GM18517 (cell line): ENCODE results near the gene MRPL42.
"Not testable (repeated sequence)": the region's sequence is repeated elsewhere in the genome, so short reads cannot be mapped to it uniquely, and the experiment has no call there.

Experiments
- ATAC-seq: cut with Tn5 transposase; IDR thresholded peaks from one replicate; pipeline ENCODE4 v1.9.1; 2021; ENCODE audit warnings: mild to moderate bottlenecking, moderate library complexity; ENCODE audit not compliant: unreplicated experiment

MRPL42 gene

DNA sequence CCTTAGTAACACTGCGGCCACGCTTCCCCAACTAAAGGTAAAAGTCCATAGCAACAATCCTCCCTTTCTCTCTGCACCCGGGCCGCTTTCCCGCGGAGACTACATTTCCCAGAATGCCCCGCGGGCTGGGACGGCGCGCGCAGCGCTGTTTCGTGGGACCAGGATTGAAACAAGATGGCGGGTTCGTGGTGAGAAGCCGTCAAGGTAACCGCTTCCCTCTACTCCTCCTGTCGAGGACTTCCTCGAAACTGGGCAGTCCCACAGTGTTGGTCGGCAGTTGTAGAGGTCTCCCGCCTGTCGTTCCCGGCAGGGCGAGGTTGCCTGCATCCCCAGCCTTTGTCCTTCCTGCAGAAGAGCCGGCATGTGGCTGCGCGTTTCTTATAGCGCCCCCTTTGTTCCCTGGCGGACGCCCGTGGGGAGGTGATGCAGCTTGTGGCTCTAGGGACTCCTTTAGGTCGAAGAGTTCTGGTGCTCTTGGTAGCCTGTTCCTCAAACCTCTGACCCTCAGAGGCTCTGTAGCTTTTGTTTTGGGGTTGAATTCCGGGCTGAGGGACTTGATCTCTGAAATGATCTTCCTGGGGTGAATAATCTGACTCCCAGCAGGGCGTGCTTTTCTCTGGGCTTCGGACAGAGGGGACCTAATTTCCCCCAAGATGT lies at the start of gene MRPL42:
Gene MRPL42 (plus strand): TSS at position 164 of the 657 bp plus-strand sequence. CDS start 1,772 bp downstream, outside the sequence.
- ATAC-seq: peak; percentile 85

DNA sequence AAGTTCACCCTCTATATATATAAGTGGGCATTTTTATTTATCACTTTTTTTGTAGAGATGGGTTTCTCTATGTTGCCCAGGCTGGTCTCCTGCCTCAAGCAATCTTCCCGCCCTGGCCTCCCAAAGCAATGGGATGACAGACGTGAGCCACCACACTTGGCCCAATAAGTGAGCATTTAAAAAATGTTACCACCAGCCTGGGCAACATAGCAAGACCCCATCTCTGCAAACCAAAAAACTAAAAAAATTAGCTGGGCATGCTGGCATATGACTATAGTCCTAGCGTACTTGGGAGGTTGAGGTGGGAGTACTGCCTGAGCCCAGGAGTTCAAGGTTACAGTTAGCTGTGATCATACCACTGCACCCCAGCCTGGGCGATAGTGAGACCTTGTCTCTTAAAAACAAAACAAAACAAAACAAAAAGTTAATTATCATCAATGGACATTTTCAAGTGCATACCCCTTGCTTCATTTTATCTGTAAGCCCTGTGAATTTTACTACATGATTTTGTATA lies 49.3 kb upstream of the MRPL42 start:
- ATAC-seq: no peak

DNA sequence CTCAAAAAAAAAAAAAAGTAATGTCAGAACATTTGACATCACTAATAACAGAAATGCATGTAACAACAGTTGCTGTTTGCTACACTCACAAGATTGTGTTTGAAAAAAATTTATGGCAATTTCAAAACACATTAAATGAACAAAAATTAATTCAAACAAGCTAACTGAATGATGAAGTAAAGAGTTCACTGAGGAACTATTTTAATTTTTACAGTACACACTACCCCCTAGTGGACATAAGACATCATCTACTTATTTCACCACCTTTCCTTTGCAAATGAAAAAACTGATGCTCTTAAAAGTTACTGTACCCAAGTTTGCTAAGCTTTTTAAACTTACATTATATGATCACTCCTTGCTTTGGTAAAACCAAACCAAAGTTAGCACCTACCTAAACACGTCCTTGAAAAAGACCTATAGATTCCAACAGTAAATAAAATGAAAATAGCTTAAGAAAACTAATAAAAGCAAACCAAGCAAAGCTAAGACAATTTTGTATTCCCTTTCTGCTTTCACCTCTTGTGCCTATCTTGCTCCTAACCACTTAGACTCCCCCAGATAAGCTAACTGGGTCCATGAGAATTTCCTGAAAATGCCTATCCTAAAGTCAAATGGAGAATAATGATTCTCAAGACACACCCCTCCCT lies 47.8 kb upstream of the MRPL42 start:
- ATAC-seq: no peak

DNA sequence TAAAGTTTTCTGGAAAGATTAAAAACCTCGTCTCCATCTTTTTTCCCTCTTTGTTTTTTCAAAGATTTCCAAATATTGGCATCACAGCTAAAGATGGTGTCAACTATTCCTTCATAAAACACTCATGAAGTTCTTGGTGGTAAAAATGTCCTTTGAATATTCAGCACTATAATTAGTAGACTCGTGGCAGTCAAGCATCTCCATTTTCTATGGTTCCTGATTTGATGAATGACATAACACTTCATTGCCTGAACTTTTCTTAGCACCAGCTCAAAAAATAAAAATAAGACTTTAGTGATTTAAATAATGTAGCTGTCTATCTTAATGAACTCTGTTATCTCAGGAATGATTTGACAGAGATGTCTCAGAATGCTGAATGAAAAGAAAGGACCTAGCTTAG lies 45.3 kb upstream of the MRPL42 start:
- no peak for ATAC-seq

DNA sequence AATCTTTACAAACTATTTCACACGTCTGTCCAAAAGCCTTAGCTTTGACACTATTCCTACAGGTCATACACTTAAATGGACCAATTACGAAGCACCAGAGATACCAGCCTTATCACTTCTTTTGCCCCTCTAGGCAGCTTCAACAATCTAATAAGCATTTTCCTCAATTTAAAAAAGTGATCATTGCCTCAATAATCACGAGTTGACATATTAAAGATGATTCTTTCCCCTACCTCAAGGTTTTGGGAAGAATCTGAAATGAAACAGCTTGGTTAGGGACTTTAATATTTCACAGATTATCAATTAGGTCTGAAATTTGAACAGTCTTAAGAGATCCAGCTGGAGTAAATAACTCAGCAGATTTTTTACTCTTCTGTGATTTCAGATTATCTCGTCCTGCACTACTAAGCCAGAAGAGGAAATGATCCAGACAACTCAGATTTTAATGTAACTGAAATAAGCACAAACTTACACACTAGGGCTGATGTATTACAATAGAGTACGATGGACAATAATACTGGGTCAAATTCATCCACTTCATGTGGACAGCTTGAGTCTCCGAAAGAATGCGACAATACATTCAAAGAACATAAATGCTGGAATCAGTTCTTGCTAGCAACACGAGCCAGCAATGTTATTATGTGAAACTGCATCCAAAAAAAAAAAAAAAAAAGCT lies 41.4 kb upstream of the MRPL42 start:
- ATAC-seq: peak; percentile 11

DNA sequence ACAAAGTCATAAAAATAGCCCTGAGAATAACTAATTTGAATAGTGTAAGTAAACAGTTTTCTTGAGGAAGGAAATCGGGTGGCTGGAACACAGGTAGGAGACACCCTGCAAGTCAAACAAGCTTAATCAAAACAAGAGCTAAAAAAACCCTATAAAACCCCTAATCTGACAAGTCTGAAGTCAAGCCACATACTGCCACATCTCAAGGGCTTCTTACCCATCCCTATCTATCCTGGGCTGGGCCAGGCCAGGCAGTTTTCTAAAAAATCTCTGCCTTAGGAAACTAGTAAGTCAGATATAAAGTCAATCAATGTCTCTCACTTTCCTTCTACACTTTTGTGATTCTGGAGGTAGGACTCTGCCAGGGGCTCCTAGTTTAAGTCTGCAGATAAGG lies 40.9 kb upstream of the MRPL42 start:
- ATAC-seq: peak; percentile 38

DNA sequence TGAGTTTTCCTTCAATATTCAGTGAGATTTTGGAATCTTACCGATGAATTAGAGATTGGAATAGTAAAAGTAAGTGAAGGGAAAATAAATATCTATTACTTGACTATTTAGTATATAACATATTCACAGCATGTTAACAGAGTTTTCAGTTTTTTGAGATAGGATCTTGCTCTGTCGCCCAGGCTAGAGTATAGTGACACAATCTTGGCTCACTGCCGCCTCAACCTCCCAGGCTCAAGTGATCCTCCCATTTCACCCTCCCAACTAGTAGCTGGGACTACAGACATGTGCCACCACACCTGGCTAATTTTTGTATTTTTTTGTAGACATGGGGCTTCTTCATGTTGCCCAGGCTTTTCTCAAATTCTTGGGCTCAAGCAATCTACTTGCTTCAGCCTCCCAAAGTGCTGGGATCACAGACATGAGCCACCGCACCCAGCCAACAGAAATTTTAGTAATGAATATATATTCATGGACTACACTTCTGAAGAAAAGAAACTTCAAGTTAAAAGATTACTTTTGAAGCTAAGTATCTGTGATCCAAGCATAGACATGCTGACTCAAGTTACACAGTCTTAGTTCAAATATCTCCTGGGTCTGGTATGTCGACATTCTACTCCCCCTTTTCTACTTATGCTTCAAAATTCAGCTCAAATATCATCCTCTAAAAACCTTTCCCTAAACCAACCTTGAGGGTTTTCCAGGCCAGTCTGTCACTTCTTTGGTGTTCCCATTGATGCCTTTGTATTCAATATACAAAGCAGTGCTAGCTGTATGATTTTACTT lies 39.3 kb upstream of the MRPL42 start:
- no peak for ATAC-seq

DNA sequence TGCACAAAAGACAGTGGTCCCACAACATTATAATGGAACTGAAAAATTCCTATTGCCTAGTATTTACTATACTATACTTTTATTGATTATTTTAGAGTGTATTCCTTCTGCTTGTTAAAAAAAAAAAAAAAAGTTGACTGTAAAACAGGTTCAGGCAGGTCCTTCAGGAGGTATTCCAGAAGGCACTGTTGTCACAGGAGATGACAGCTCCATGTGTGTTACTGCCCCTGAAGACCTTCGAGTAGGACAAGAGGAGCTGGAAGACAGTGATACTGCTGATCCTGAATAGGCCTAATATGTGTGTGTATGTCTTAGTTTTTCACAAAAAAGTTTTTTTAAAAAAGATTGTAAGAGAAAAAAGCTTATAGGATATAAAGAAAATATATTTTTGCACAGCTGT lies 37.9 kb upstream of the MRPL42 start:
- ATAC-seq: no peak

DNA sequence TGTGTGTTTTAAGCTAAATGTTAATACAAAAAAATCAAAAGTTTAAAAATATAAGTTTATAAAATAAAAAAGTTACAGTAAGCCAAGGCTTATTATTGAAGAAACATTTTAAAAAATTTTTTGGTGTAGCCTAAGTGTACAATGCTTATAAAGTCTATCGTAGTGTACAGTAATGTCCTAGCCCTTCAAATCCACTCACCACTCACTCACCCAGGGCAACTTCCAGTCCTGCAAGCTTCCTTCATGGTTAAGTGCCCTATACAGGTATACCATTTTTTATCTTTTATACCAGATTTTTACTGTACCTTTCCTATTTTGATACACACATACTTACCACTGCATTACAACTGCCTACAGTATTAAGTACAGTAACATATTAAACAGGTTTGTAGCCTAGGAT lies 37.5 kb upstream of the MRPL42 start:
- no peak for ATAC-seq

DNA sequence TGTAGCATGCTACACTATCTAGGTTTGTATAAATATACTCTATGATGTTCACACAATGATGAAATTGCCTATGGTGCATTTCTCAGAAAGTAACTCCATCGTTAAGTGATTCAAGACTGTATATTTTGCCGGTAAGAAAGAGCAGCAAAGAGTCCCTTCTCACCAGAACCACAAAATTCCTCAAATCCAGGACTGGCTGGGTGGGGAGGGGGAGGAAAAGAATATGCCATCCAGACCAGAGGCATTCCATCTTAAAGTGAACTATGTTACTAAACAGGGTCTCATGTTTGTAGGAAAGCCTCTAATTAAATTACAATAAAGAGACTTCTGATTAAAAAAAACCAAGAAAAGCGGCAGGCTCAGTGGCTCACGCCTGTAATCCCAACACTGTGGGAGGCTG lies 37.0 kb upstream of the MRPL42 start:
- no peak for ATAC-seq

DNA sequence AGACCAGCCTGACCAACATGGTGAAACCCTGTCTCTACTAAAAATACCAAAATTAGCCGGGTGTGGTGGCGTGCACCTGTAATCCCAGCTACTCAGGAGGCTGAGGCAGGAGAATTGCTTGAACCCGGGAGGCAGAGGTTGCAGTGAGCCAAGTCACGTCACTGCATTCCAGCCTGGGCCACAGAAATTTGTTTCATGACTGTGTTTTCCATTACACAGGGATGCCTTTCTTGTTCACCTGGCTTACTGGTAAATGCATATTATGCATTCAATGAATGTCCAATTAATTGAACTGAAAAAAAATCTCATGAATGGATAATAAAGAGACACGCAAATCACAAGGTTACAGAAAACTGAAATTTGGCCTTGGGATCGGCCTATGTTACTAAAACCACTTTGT lies 35.3 kb upstream of the MRPL42 start:
- ATAC-seq: not testable (repeated sequence)

DNA sequence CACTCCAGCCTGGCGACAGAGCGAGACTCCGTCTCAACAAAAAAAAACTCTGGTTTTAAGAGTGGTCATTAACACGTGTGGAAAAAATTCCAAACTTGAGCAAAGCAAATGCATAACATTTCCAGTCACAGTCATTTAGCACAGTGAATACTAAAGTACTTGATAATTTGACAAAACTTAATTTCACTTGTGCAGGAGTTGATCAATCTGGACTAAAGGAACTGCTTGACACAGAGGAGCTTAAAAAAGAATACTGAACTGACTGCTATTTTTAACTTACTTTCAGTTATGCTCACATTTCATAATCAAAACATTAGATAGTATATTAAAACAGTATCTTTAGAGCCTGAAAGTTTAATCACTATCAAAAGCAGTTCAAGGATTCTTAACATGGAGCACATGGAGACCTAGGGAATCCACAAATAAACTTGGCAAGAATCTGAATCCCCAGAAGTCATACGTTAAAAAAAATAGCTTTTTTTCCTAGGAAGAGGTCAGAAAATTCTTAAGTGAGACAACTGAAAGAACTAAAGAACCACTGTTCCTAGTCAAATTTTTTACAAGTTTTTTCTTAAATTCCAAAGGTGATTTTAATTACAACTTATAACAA lies 33.0 kb upstream of the MRPL42 start:
- ATAC-seq: no peak

DNA sequence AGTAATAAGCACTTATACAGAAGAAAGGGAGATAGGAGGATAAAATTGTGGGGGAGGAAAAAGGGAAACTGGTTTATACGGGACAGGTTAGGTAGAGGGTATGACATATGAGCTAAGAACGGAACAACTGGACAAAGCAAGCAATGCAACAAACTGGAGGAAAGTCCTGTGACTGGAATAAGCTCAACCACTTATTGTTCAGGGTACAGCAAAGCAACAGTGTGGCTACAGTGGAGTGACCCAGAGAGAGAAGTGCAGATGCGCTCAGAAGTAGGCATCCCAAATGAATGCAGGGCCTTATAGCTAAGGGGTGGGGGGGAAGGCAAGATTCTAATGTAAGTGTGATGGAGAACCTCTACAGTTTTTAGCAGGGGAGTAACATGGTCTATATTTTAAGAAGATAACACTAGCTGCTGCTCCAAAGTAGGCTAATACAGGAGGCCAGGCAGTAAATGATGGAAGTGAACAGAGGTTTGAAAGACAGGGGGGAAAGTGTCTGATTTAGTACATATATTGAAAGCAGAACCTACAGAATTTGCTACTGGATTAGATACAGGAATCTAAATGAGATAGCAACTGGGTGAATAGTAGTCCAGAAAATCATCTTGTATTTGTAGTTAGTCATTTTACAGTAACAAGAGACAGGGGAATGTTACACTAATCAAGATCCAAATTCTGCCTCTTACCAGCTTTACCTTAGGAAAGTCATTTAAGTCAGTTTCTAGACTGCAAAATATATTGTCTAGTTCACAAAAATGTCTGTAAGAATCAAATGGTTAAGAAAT lies 28.9 kb upstream of the MRPL42 start:
- ATAC-seq: no peak

DNA sequence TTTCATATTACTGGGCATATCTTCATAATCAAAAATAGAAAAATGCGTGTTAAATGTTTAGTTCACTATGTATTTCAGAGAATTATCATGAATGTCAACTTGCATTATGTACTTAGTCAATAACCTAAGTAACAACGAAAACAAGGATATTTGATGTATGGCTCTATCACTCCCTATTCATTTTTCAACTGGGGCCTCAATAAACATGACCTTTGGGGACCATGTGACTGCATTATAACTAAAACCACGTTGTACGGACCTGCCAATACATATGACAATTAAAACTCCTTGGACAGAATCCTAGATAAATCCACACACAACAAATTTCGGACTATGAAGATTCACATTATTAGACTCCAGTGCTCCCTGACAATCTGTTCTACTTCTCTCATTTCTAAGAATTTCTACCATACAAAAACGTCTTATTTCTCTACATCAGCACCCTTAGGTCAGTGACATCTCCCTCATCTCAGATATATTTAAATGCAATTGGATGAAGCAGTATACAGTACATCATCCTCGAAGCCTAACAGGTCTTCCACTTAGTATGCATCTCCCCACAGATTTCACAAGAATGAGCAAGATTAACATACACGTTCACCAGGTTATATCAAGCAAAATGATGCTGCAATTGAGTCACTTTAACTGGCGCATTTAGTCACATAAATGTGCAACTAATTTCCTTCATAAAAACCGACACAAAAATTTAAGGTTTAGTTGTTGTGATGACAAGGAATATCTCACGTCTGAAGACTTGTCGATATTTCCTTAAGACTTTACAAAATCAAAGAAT lies 27.1 kb upstream of the MRPL42 start:
- no peak for ATAC-seq

DNA sequence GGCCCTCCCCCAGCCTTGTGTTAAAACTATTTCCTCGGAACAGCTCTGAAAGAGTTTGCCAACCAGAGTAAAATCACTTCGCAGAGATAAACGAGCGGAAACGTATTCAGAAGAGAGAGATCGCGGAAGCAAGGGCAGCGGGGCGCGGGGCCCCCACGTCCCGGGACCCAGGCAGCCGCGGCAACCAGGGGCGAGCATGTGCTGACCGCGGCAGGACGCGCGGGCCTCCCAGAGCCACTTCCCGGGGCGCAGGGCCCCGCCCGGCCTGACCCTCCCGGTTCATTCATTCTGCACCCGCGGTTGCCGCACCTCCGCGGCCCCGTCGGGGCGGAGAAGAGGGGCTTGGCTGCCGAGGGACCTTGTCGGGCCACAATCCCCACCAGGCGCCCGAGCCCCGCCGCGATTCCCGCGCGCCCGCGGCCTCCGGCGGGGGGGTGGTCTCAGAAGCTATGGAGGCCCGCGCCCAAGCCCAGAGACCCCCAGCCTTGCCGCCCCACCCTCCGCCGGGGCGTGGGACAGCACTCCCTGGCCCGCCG lies 26.2 kb upstream of the MRPL42 start:
- ATAC-seq: peak; percentile 2

DNA sequence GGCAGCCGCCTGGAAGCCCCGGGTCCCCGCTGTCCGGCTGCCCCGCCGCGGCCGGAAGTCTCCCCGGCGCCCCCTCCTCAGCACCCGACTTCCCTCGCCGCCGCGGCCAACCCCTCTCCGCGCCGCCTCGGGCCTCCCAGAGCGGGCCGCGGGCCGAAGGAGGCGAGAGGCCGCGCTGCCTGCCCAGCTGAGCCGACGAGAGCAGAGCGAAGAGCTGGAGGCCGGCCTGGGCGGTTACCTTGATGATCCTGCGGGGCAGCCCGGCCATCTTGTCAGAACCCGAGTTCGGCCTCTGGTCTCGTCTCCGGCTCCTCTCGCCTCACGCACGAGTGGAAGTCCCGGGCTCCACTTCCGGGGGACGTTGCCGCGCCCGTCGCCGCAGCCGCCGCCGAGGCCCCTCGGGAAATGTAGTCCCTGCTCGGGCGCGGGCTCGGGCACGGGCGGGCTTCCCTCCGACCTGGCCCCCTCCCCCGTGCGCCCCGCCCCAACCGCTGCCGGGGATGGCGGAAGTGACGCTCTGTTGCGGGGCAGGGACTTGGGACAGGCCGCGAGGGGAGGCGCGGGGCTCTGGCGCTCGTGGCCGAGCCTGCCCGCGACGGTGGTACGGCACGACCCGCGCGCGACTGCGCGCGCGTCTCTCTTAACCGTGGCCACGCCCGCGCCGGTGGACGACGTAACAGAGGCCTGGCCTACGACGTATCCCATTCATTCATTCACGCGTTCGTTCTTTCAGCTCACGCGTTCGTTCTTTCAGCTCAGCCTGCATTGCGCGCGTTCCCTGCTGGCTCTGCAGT lies 25.5 kb upstream of the MRPL42 start, which contains the start of gene UBE2N:
Gene UBE2N (minus strand): TSS at position 331 of the 794 bp plus-strand sequence. CDS start 63 bp downstream, at position 268.
- ATAC-seq: peak; percentile 73

DNA sequence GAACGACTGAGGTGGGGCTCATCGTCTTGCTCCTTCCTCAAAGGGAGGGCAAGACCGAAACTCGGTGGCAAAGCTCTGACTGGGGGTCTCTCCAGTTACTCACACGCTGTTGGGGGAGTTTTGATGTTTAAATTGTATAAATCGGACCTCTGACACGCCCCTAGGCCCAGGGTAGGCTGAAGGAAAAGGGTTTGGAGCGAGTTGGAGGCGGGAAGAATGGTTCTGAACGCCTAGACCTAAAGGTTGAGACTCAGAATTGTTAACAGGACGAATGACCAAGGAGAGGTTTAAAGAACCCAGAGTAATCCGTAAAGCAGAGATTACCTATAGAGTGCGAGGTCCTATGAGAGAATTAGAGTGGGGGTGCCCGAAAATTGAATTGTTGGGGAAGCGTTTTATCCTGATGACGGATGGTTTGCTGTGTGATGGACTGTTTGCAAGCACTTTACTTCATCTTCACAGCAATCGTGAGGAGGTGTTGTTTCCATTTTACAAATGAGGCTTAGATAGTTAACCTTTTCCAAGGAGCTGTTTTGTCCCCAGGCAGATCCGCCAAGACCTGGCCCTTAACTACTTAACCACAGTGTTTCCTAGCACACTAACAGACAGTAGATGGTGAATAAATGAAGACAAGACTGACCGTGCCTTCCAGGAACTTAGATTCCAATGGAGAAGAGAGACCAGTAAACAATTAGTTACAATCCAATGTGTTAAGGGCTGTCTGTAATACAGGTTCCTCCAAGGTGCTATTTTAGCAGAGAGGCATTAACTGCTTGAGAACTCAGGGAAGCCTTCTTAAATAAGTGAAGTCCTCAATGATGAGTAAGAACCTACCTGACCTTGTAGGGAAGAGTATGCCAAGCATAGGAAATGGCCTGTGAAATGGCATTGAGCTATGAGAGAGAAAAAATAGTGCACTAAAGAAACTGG lies 24.6 kb upstream of the MRPL42 start:
- ATAC-seq: no peak
